HG02885 (cell line): ENCODE data around the gene ABCC5.
"Not testable (repeated sequence)": the region's sequence is repeated elsewhere in the genome, so short reads cannot be mapped to it uniquely, and the experiment has no call there.

Source experiments
- ATAC-seq: cut with Tn5 transposase; IDR thresholded peaks from one replicate; pipeline ENCODE4 v1.9.1; 2021; ENCODE audit warnings: mild to moderate bottlenecking; ENCODE audit not compliant: unreplicated experiment, poor library complexity

ABCC5 gene

GRCh38 chr3:184017672-184018423, at the start of gene ABCC5:
ABCC5 (minus strand) TSS chr3:184017884; CDS start chr3:184014392, 3,492 bp downstream.
- ATAC-seq = peak; percentile 97

GRCh38 chr3:184066211-184066610, 48.5 kb upstream of the ABCC5 start:
- no peak for ATAC-seq

- ATAC-seq = no peak
These were observed 45.0 kb upstream of the ABCC5 start for GRCh38 chr3:184062637-184063036.

- ATAC-seq = no peak
These were observed 41.7 kb upstream of the ABCC5 start for GRCh38 chr3:184059424-184059823.

GRCh38 chr3:184058029-184058428, 40.3 kb upstream of the ABCC5 start:
- no peak for ATAC-seq

GRCh38 chr3:184052767-184053166, 35.1 kb upstream of the ABCC5 start, which contains the start of gene HTR3C:
HTR3C (plus strand) TSS chr3:184053047; CDS start chr3:184053081, 34 bp downstream.
- no peak for ATAC-seq

GRCh38 chr3:184050217-184050847, 32.6 kb upstream of the ABCC5 start:
- no peak for ATAC-seq

- no peak for ATAC-seq
These were observed 28.3 kb upstream of the ABCC5 start for GRCh38 chr3:184045995-184046394.

- ATAC-seq = no peak
These were observed 24.9 kb upstream of the ABCC5 start for GRCh38 chr3:184042617-184043016.

GRCh38 chr3:184040010-184040409, 22.3 kb upstream of the ABCC5 start:
- no peak for ATAC-seq

GRCh38 chr3:184039414-184039813, 21.7 kb upstream of the ABCC5 start:
- no peak for ATAC-seq

GRCh38 chr3:184038307-184038706, 20.6 kb upstream of the ABCC5 start:
- not testable (repeated sequence) for ATAC-seq

GRCh38 chr3:184037816-184038215, 20.1 kb upstream of the ABCC5 start:
- ATAC-seq = no peak

GRCh38 chr3:184031187-184031792, 13.6 kb upstream of the ABCC5 start, which contains the start of gene HTR3D:
HTR3D (plus strand) TSS chr3:184031742; CDS start chr3:184031742, 0 bp downstream.
- no peak for ATAC-seq

- no peak for ATAC-seq
These were observed 12.9 kb upstream of the ABCC5 start for GRCh38 chr3:184030536-184030935.

GRCh38 chr3:184029443-184029842, 11.8 kb upstream of the ABCC5 start:
- no peak for ATAC-seq

GRCh38 chr3:184028275-184028890, 10.7 kb upstream of the ABCC5 start:
- ATAC-seq = not testable (repeated sequence)

GRCh38 chr3:184025256-184025655, 7.6 kb upstream of the ABCC5 start:
- not testable (repeated sequence) for ATAC-seq

GRCh38 chr3:184022323-184022722, 4.6 kb upstream of the ABCC5 start:
- ATAC-seq = no peak

GRCh38 chr3:184018424-184018973, 815 bp upstream of the ABCC5 start:
- ATAC-seq = no peak
